Activated CD4-positive, alpha-beta T cell treated with anti-CD3 and anti-CD28 coated beads, Interleukin-2, amount 50 U/mL, for 16 hours (primary cell): ENCODE data around the gene MYO5B.
A peak's percentile ranks its signal among the peaks of the same experiment; 100 is the strongest.
"Not testable (repeated sequence)": the region's sequence is repeated elsewhere in the genome, so short reads cannot be mapped to it uniquely, and the experiment has no call there.

ENCODE experiments used
- DNase-seq: peaks from one replicate; pipeline ENCODE4 v3.0.0-alpha.2; 2020

MYO5B gene

DNA sequence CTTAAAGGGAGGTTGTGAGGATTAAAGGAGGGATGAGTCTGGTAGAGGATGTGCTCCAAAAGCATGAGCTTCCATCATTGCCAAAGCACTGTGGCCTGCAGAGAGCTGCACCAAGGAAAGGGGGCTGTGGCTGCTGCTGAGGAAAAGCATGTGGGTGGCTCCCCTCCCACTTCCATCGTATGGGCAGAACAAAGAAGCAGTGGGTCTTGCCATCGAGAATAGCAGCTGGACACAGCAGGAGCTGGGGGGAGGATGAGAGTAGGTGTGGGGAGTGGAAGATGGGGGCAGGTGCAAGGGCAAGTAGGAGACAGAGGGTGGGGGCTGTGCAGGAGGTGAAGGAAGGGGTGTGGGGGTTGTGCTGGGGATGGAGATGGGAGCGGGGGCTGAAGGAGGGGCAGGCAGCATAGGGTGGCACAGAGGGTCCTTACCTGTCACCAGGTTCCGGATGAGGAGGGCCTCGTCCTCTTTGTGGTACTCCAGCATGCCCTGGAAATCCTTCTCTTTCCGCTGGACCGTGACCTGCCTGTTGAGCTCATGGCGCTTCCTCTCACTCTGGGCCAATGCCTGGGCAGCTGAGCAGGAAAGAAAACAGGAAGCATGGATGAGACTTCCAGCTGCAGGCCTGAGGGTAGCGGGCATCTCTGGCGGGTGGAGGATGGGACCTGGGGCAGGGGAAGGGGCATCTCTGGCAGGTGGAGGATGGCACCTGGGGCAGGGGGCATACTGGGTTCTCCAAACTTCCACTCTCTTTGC, 348.1 kb downstream of the MYO5B start:
- DNase-seq: no peak

- DNase-seq: no peak
These were observed 348.6 kb downstream of the MYO5B start for GRCh38 chr18:49846361-49846662.

GRCh38 chr18:49845629-49846360, 349.2 kb downstream of the MYO5B start:
- DNase-seq: no peak

DNA sequence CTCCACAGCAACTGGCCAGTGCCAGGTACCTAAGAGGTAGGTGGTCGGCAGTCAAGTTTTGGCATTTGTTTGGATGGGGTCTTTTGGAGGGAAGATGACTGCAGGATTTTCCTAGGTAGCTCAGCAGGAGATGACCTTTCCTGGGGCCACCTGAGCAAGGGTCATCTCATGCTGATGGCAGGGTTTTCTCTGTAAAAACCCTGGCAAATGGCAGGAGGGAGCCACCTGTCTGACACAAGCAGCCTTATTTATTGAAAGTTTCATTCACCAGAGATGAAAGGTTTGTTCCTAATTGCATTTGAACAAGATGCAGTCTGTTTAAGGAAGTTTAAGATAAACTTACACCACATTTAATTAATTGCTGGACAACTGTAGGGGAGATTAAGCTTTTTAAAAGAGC, 350.0 kb downstream of the MYO5B start:
- DNase-seq: no peak

DNA sequence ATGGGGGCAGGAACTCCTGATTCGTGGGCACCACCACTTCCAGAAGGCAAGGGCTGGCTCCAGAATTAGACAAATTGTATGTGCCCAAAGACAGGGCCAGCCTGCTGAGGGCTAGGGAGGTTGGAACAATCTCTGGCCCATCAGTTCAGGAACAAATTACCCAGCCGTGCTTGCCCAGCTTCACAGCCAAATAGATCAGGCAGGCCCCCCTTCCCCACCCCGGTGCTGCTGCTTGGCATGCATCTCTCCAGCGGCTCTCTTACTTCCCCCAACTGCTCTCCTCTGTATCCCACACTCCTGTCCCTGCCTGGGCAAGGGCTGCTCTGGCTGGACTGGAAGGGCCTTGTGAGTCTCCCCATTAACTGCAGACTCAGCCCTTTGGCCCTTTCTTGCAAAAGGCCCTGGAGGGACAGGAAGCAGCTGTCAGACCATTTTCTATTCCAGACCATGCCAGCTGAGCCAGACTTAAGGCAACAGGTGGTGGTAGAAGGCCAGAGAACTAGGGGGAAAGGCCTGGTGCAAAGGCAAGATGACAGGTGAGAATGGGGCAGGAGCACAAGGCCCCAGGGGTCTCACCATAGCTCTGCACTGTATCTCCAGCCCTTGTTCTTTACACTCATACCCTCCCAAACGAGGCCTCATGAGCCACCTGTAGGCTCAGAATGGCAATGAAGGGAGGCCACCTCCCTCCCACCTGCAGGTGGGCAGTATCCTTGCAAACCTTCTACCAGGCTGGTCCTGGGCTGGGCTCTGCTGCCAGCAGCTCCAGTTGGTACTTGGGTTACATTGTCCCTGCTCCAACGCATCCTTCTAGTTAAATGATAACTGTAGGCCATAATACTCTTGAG, 350.9 kb downstream of the MYO5B start:
- no peak for DNase-seq

DNA sequence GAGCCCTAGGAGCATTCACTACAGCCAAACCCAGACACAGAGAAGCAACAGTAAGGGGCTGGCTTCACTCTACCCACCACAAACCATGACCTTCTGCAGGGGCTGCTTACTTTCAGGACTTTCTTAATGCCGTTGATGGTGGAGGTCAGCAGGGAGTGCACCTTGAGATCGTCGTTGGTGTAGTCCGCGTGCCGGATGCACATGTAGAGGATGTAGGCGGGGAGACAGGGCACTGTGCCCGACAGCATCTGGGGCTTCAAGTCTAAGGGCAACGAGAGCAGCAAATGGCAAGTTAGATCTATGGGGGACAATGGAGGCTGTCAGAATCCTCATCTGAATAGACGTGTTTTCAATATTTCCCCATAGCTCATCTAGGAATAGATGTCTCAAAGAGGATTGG, 351.8 kb downstream of the MYO5B start:
- DNase-seq: no peak

- DNase-seq: no peak
These were observed 352.3 kb downstream of the MYO5B start for GRCh38 chr18:49842656-49843055.

GRCh38 chr18:49841236-49842217, 353.4 kb downstream of the MYO5B start:
- no peak for DNase-seq

GRCh38 chr18:49839012-49839411, 355.9 kb downstream of the MYO5B start:
- no peak for DNase-seq

- no peak for DNase-seq
These were observed 356.6 kb downstream of the MYO5B start for GRCh38 chr18:49838381-49838780.

DNA sequence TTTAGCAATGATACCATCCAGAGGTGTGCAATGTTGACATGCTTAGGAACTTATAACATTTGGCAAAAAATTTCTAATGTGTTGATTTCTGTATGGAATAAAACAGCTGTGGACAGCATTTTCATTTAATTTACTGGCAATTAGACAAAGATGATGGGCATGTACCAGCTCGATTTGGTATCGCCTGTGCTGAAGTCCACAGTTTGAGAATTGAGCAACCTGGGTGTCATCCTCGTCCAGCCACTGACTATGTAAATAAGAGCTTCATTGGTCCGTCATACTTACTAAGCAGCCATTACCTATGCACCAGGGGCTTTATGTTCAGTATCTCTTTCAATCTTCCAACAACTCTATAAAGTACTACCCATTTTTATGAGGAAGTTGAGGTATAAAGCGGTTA, 357.1 kb downstream of the MYO5B start:
- no peak for DNase-seq

GRCh38 chr18:49837316-49837835, 357.6 kb downstream of the MYO5B start:
- DNase-seq: not testable (repeated sequence)

DNA sequence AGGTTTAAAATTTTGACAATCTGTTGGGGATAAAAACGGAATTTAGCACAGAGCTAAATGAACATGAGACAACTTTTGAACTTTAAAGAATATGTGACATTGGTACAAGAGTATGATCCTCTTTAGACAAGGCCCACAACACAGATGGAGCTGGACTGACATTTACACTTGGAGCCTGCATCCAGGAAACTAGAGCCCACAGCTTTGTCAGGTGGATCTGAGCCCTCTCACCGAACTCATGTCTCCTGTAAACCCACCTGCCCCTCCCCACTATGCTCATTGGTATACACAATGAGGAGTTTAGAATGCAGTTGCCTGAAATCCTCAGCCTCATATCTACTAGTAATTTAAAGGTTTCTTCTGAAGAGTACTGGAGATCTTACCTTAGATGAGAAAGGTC, 359.5 kb downstream of the MYO5B start:
- no peak for DNase-seq

DNA sequence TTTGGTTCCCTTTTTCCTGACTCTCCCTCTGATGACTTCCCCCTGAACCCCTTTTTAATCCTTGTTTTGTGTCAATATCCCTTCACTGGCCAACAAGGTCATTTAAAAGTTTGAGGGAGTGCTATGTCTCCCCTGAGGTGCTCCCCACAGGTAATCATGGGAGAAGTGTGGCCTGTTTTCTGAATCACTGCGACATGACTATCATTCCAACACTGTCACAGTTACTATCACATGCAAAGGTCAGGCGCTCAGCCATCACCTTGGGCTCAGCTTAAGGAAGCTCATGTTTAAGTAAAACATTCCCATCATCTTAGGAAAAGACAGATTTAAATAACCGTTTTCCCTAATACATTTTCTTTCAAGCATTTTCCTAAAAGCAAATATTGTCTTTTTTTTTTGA, 360.7 kb downstream of the MYO5B start:
- no peak for DNase-seq

DNA sequence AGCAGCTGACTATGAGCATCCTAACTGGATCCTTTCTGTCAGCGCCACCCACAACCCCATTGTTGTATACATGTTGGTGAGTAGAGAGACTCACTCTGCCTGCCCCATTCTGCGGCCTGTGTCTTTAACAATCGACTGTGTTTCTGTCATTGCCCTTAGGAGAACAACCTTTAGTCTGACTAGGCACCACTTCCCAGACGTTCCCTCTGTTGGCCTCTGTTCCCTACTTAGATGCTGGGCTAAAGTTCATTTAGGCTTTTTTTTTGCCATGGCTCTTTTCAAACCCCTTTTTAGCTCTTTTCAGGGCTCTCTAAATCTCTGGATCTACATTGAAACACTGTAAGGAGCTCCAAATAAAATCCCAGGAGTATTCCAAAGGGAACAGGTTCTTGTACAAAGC, 361.1 kb downstream of the MYO5B start:
- no peak for DNase-seq

DNA sequence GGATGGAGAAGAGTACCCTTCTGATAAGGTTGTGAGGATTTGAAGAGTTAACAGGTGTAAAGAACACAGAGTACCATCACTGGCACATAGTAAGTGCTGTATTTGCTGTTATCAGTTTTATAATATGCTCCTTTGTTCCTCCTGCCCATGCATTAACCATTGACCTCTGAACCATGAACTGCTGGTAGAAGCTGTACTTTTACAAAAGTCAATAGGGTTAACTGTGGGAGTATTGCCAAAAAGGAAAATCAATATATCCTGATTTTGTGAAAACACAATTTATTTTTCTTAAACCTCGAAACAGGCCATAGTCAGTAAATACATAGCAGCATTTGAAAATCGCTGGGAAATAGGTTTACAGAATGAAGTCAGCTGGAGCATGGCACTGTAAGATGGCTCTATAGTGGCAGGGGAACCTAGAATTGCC, 362.7 kb downstream of the MYO5B start:
- no peak for DNase-seq

DNA sequence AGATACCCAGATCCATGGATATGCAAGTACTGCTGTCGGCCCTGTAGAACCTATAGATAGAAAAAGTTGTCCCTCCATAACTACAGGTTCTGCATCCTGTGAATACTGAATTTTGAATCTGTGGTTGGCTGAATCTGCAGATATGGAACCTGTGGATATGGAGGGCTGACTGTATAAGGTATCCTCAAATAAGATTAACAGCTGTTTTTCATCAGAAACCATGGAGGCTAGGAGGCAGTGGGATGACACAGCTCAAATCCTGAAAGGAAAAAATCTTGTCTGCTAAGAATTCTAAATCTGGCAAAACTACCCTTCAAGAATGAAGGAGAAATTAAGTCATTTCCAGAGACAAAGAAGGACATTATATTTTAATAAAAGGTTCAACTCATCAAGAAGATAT, 367.0 kb downstream of the MYO5B start:
- DNase-seq: no peak

GRCh38 chr18:49819823-49820671, 374.9 kb downstream of the MYO5B start:
- DNase-seq: peak; percentile 70

- DNase-seq: no peak
These were observed 375.8 kb downstream of the MYO5B start for GRCh38 chr18:49819071-49819662.

DNA sequence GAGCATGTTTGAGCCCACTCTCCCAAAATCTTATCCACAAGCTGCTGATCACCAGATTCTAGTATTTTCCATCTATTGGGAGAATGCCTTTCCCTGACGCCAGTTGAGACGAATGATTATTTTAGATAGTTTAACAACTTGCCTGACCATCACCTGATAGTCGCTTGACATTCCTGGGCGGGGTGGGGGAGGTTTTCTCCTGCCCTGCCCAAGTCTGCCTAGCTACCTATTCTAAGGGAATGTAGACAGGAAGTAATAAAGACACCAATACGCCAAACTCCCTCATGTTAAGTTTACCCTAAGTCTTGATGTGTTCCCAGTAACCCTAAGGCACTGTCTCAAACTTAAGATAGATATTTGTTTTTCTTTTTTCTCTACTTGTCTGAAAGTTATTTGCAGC, 377.0 kb downstream of the MYO5B start:
- no peak for DNase-seq

- no peak for DNase-seq
These were observed 379.0 kb downstream of the MYO5B start for GRCh38 chr18:49815927-49816326.
